ENCODE measurements around the gene CPXM2.

The CPXM2 gene

GRCh38 chr10:123903621-123904020 lies 12.0 kb upstream of the CPXM2 start:
- no peak for DNase-seq

GRCh38 chr10:123901621-123902020 lies 10.0 kb upstream of the CPXM2 start:
- DNase-seq: no peak

GRCh38 chr10:123897146-123897545 lies 5.5 kb upstream of the CPXM2 start:
- no peak for DNase-seq

- no peak for DNase-seq
Measured at GRCh38 chr10:123896246-123896927, 4.8 kb upstream of the CPXM2 start.

- no peak for DNase-seq
Measured at GRCh38 chr10:123893651-123894050, 2.0 kb upstream of the CPXM2 start.

- no peak for DNase-seq
Measured at GRCh38 chr10:123890756-123891143, 857 bp downstream of the CPXM2 start.

- DNase-seq: no peak
Measured at GRCh38 chr10:123890226-123890625, 1.4 kb downstream of the CPXM2 start.

- peak; percentile 21 for DNase-seq
Measured at GRCh38 chr10:123889821-123890220, 1.8 kb downstream of the CPXM2 start.

- DNase-seq: peak; percentile 45
Measured at GRCh38 chr10:123888751-123889150, 2.9 kb downstream of the CPXM2 start.

- DNase-seq: no peak
Measured at GRCh38 chr10:123888256-123888655, 3.4 kb downstream of the CPXM2 start.

- DNase-seq: no peak
Measured at GRCh38 chr10:123886292-123886691, 5.3 kb downstream of the CPXM2 start.

- DNase-seq: no peak
Measured at GRCh38 chr10:123885406-123886170, 6.0 kb downstream of the CPXM2 start.

- peak; percentile 50 for DNase-seq
Measured at GRCh38 chr10:123884907-123885381, 6.7 kb downstream of the CPXM2 start.

- peak; percentile 28 for DNase-seq
Measured at GRCh38 chr10:123884351-123884906, 7.2 kb downstream of the CPXM2 start.

- DNase-seq: peak; percentile 39
Measured at GRCh38 chr10:123883673-123884320, 7.8 kb downstream of the CPXM2 start.

- peak; percentile 54 for DNase-seq
Measured at GRCh38 chr10:123882681-123883445, 8.7 kb downstream of the CPXM2 start.

GRCh38 chr10:123882177-123882576 lies 9.4 kb downstream of the CPXM2 start:
- DNase-seq: peak; percentile 24

GRCh38 chr10:123879606-123880257 lies 11.9 kb downstream of the CPXM2 start:
- peak; percentile 24 for DNase-seq

GRCh38 chr10:123878666-123879303 lies 12.8 kb downstream of the CPXM2 start:
- peak; percentile 34 for DNase-seq

GRCh38 chr10:123870260-123870659 lies 21.3 kb downstream of the CPXM2 start:
- no peak for DNase-seq

- DNase-seq: no peak
Measured at GRCh38 chr10:123869020-123869414, 22.6 kb downstream of the CPXM2 start.
